Transverse colon (tissue), 4 donors: ENCODE data around the gene NOCT.

Source experiments
- CTCF ChIP-seq, 5 experiments: fragments of 200-600 bp in 3 of 5; fragments of 450-650 bp in 2 of 5; sonication (generic) in 3 of 5; IDR thresholded peaks; 1 replicate in 2 of 5; 2 replicates in 3 of 5; pipeline ENCODE4 v1.5.1; 2016 to 2017; ENCODE audit warnings: antibody characterized with exemption in 5 of 5, inconsistent platforms in 3 of 5, mild to moderate bottlenecking in 2 of 5, moderate library complexity in 1 of 5
- EP300 ChIP-seq: sonication (generic); formaldehyde crosslinking; IDR thresholded peaks from one replicate; pipeline ENCODE4 v1.6.1; 2017; ENCODE audit warnings: antibody characterized with exemption, low read depth
- POLR2AphosphoS5 ChIP-seq, 3 donors: sonication (generic); formaldehyde crosslinking; IDR thresholded peaks; one replicate each; pipeline ENCODE4 v1.6.1; 2016; ENCODE audit warnings: antibody characterized with exemption in 3 of 3

- TF ChIP-seq CTCF (IDR thresholded peaks at IDR 0.05) (no peak), POLR2AphosphoS5 (IDR thresholded peaks at IDR 0.05) (no peak), EP300 (no peak)
These were observed 39.1 kb upstream of the NOCT start for GRCh38 chr4:138976526-138976925.
